ENCODE measurements around the gene SPARCL1.

DNA sequence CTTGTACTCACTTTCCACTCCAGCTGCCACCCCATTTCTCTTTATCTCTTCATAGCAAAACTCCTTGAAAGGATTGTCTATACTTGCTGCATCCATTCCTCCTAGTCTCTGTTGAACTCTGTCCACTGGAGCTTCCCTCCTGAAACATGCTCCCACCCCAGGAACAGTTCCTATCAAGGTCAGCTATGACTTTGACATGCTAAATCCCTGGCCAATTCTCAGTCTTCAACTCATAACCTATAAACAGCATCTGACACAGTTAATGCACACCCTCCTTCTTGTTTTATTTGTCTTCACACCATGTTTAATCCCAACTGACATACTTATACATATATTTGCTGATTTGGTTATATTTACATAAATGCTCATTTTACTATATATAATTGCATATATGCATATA is 47.8 kb downstream of the SPARCL1 start:
- TF ChIP-seq HDAC2 (IDR thresholded peaks at IDR 0.05) (no peak), HEYL (CRISPR knock-in tag; IDR thresholded peaks at IDR 0.05) (no peak), CEBPB (IDR thresholded peaks at IDR 0.05) (no peak), MYC (IDR thresholded peaks at IDR 0.05; ENCODE audit: borderline replicate concordance, low read length) (no peak)
- TF ChIP-seq, protein P1, sequence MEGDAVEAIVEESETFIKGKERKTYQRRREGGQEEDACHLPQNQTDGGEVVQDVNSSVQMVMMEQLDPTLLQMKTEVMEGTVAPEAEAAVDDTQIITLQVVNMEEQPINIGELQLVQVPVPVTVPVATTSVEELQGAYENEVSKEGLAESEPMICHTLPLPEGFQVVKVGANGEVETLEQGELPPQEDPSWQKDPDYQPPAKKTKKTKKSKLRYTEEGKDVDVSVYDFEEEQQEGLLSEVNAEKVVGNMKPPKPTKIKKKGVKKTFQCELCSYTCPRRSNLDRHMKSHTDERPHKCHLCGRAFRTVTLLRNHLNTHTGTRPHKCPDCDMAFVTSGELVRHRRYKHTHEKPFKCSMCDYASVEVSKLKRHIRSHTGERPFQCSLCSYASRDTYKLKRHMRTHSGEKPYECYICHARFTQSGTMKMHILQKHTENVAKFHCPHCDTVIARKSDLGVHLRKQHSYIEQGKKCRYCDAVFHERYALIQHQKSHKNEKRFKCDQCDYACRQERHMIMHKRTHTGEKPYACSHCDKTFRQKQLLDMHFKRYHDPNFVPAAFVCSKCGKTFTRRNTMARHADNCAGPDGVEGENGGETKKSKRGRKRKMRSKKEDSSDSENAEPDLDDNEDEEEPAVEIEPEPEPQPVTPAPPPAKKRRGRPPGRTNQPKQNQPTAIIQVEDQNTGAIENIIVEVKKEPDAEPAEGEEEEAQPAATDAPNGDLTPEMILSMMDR (IDR thresholded peaks at IDR 0.05) = no peak

All from A549 (cell line).